Erythroblast (primary cell): ENCODE data around the gene CACTIN.

Source experiments
- GATA1 ChIP-seq: IDR thresholded peaks from 2 replicates; pipeline ENCODE4 v1.6.1; 2011; ENCODE audit warnings: low read depth, mild to moderate bottlenecking, control low read depth, low read length, moderate library complexity
- POLR2A ChIP-seq: IDR thresholded peaks from 2 replicates; pipeline ENCODE4 v1.6.1; 2011; ENCODE audit warnings: mild to moderate bottlenecking, low read length

- no peak for TF ChIP-seq POLR2A
- TF ChIP-seq GATA1 = no peak
Observed at GRCh38 chr19:3645067-3645396, 18.4 kb upstream of the CACTIN start.
